GOT3 (cell line): Measurements from ENCODE around the gene NBPF26.
"Not testable (repeated sequence)": the region's sequence is repeated elsewhere in the genome, so short reads cannot be mapped to it uniquely, and the experiment has no call there.

Source experiments
- DNase-seq: peaks from one replicate; lab custom pipeline; 2025; ENCODE audit warnings: mixed read lengths; lab: John Stamatoyannopoulos, UW

The NBPF26 gene

GRCh38 chr1:120858144-120858543 is 134.4 kb downstream of the NBPF26 start:
- not testable (repeated sequence) for DNase-seq

GRCh38 chr1:120859615-120860234 is 136.0 kb downstream of the NBPF26 start:
- not testable (repeated sequence) for DNase-seq

- not testable (repeated sequence) for DNase-seq
These were observed 154.5 kb downstream of the NBPF26 start for GRCh38 chr1:120878206-120878605.

- not testable (repeated sequence) for DNase-seq
These were observed 156.3 kb downstream of the NBPF26 start for GRCh38 chr1:120880056-120880455.

GRCh38 chr1:120881934-120882333 is 158.2 kb downstream of the NBPF26 start:
- not testable (repeated sequence) for DNase-seq
